Mesothelial cell of epicardium (in vitro differentiated cells): ENCODE measurements around the gene DENND5B. TPM values are rescaled to one million over a fixed set of nuclear protein-coding genes. Genes with fewer than 3 reads are reported as not detected.
A peak's percentile ranks its signal among the peaks of the same experiment; 100 is the strongest.
"Not testable (repeated sequence)": the region's sequence is repeated elsewhere in the genome, so short reads cannot be mapped to it uniquely, and the experiment has no call there.

ENCODE experiments used
- DNase-seq, 2 experiments: peaks; one replicate each; pipeline ENCODE4 v3.0.0; 2021; ENCODE audit warnings: low spot score in 2 of 2; ENCODE audit not compliant: unreplicated experiment in 2 of 2
- H3K27ac Mint-ChIP-seq: 2 replicates; pipeline ENCODE4 v1.8.0; 2021; ENCODE audit warnings: mixed read lengths
- H3K27me3 Mint-ChIP-seq: 2 replicates; pipeline ENCODE4 v1.8.0; 2021; ENCODE audit warnings: low read depth, mixed read lengths
- H3K36me3 Mint-ChIP-seq: 2 replicates; pipeline ENCODE4 v1.8.0; 2021; ENCODE audit warnings: mixed read lengths
- H3K4me1 Mint-ChIP-seq: 2 replicates; pipeline ENCODE4 v1.8.0; 2021; ENCODE audit warnings: mixed read lengths
- H3K4me3 Mint-ChIP-seq: 2 replicates; pipeline ENCODE4 v1.8.0; 2021; ENCODE audit warnings: mild to moderate bottlenecking, moderate library complexity, mixed read lengths
- H3K9me3 Mint-ChIP-seq: 2 replicates; pipeline ENCODE4 v1.8.0; 2021; ENCODE audit warnings: mixed read lengths
- total RNA-seq: library from RNA; stranded (reverse); gene quantifications from 3 replicates; pipeline ENCODE4 v1.2.1, GENCODE V29; 2021
- TF ChIP-seq, protein P1 (sequence below): fragments of 200-600 bp; sonication (generic); IDR thresholded peaks from one replicate; pipeline ENCODE4 v1.5.0; 2021; ENCODE audit warnings: antibody characterized with exemption; ENCODE audit not compliant: unreplicated experiment

The DENND5B gene
- total RNA-seq, 1 donor from 2014 or later, result 27.1 TPM

GRCh38 chr12:31403099-31403607, 187.8 kb downstream of the DENND5B start:
- DNase-seq, result peak in 1 of 2 experiments; percentile 47
- TF ChIP-seq, protein P1, sequence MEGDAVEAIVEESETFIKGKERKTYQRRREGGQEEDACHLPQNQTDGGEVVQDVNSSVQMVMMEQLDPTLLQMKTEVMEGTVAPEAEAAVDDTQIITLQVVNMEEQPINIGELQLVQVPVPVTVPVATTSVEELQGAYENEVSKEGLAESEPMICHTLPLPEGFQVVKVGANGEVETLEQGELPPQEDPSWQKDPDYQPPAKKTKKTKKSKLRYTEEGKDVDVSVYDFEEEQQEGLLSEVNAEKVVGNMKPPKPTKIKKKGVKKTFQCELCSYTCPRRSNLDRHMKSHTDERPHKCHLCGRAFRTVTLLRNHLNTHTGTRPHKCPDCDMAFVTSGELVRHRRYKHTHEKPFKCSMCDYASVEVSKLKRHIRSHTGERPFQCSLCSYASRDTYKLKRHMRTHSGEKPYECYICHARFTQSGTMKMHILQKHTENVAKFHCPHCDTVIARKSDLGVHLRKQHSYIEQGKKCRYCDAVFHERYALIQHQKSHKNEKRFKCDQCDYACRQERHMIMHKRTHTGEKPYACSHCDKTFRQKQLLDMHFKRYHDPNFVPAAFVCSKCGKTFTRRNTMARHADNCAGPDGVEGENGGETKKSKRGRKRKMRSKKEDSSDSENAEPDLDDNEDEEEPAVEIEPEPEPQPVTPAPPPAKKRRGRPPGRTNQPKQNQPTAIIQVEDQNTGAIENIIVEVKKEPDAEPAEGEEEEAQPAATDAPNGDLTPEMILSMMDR, result peak; percentile 52
- H3K9me3 Mint-ChIP-seq, H3K36me3 Mint-ChIP-seq, H3K4me1 Mint-ChIP-seq, H3K27me3 Mint-ChIP-seq, H3K27ac Mint-ChIP-seq, H3K4me3 Mint-ChIP-seq: not testable (repeated sequence)

DNA sequence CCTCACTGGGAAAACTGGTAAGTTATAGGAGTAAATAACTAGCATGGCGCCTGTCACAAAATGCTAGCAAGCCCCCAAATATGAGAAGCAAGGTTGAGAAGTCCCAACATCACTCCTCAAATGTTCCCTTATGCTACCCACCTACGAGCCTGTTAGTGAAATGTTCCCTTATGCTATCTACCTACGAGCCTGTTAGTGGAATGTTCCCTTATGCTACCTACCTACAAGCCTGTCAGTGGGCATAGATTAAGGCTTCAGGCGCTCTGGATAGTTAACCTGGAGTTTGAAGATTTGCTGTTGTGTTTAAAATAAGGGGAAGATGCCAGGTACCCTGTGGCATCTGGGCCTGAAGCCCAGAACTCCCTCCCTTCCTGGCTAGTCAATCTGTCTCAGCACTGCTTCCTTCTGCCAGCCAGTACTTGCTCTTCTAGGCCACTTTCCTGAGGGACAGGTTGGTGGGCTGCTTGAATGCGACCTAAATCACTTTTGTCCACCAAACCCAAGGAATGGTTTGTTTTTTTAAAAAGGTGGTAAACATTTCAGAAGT, 197.9 kb downstream of the DENND5B start:
- no peak for DNase-seq

GRCh38 chr12:31390991-31391390, 199.9 kb downstream of the DENND5B start:
- no peaks in the 10 kb centered on the region for H3K9me3 Mint-ChIP-seq
- H3K27me3 Mint-ChIP-seq, result no peaks in the 10 kb centered on the region
- DNase-seq, result no peak
- TF ChIP-seq, protein P1, result no peak
- peaks cover 9% of the 10 kb centered on the region for H3K36me3 Mint-ChIP-seq
- H3K27ac Mint-ChIP-seq, result peak overlapping the region; percentile 43
- H3K4me1 Mint-ChIP-seq, result peaks cover 45% of the 10 kb centered on the region
- no peak overlapping the region for H3K4me3 Mint-ChIP-seq

More for the DNA sequence above, 197.9 kb downstream of the DENND5B start:
- H3K27me3 Mint-ChIP-seq, result no peaks in the 10 kb centered on the region
- H3K4me1 Mint-ChIP-seq, result peaks cover 28% of the 10 kb centered on the region
- H3K9me3 Mint-ChIP-seq, result no peaks in the 10 kb centered on the region
- no peak overlapping the region for H3K27ac Mint-ChIP-seq
- peaks cover 8% of the 10 kb centered on the region for H3K36me3 Mint-ChIP-seq
- no peak overlapping the region for H3K4me3 Mint-ChIP-seq
- TF ChIP-seq, protein P1, result no peak

- Mint-ChIP-seq H3K4me1 (peaks cover 50% of the 10 kb centered on the region), H3K4me3 (no peak overlapping the region), H3K36me3 (peaks cover 12% of the 10 kb centered on the region), H3K27me3 (no peaks in the 10 kb centered on the region), H3K27ac (peak overlapping the region; percentile 74), H3K9me3 (no peaks in the 10 kb centered on the region)
- TF ChIP-seq, protein P1, result no peak
- no peak for DNase-seq
These were observed 202.2 kb downstream of the DENND5B start for GRCh38 chr12:31388713-31389112.

- Mint-ChIP-seq H3K4me3 (no peak overlapping the region), H3K27ac (peak overlapping the region; percentile 64), H3K4me1 (peaks cover 47% of the 10 kb centered on the region), H3K9me3 (no peaks in the 10 kb centered on the region), H3K36me3 (peaks cover 12% of the 10 kb centered on the region), H3K27me3 (no peaks in the 10 kb centered on the region)
- TF ChIP-seq, protein P1, result no peak
- no peak for DNase-seq
These were observed 203.5 kb downstream of the DENND5B start for GRCh38 chr12:31387466-31387865.
